NCI-H1092 (cell line): ENCODE results near the gene NBR1.
"Not testable (repeated sequence)": the region's sequence is repeated elsewhere in the genome, so short reads cannot be mapped to it uniquely, and the experiment has no call there.

Source experiments
- DNase-seq: peaks from one replicate; lab custom pipeline; 2025; lab: John Stamatoyannopoulos, UW

NBR1 gene

DNA sequence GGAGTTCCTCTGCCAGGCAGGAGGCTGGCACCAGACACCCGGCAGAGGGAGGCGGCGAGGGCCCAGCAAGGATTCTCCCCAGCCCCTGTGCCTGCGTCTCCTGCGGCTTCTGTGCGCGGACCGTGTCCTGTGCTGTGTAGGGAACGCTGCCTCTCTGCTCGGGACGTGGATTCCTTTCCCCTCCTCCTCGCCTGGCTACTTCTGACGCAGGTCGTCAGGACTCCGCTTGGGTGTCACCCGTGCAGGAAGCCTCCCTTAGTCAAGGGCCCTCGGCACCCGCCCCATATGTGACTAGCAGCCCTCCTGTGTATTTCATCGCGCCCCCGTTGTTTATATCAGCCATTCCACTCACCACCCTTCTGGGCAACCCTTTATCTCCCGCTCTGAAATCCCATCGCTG, 75.4 kb downstream of the NBR1 start:
- not testable (repeated sequence) for DNase-seq
